Stimulated activated CD8-positive, alpha-beta memory T cell treated with anti-CD3 and anti-CD28 coated beads, Interleukin-12 subunit alpha, Interleukin-12 subunit beta, amount 100 ng/mL, for 24 hours (primary cell): ENCODE data around the gene CHCHD4.

Experiments used
- DNase-seq: peaks from one replicate; pipeline ENCODE4 v3.0.0-alpha.2; 2020; ENCODE audit errors: extremely low read depth

Gene CHCHD4

GRCh38 chr3:14150078-14150477 lies 25.4 kb upstream of the CHCHD4 start:
- no peak for DNase-seq

- no peak for DNase-seq
Measured at GRCh38 chr3:14148041-14148985, 23.6 kb upstream of the CHCHD4 start.

DNA sequence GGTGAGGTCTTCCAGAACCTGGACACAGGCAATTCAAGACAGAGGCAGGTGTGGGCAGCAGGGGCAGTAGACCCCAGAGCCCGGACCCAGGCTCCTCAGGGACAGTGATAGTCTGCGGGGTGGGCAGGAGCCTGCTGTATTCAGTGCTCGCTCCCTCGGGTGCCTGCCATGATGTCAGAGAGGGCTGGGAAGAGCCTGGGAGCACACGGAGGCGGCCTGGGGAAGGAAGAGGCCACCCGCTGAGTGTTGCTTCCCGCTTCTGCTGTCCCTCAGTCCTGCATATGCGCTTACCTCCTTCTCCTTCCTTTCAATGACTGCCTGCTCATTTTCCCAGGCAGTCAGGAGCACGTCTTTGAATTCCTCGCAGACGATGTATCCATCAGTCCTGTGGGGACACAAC lies 22.9 kb upstream of the CHCHD4 start:
- DNase-seq: no peak

DNA sequence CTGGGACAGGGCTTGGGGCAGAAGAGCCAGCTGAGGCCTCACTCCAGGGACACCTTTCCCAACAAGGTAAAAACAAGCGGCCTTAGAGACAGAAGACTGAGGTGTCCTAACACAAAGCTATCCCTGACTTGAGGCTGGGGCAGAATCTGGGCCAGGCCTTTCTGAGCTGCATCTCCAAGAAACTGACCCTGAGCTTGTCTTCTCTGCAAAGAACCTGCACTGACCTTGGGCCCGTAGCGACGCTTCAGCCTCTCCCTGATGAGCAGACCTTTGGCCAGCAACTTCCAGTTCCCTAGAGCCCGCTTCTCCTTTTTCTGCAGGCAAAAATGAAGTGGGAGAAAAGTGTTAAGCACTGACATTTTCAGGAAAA lies 22.4 kb upstream of the CHCHD4 start:
- DNase-seq: no peak

GRCh38 chr3:14146381-14147065 lies 21.9 kb upstream of the CHCHD4 start:
- DNase-seq: no peak

GRCh38 chr3:14145670-14146380 lies 21.2 kb upstream of the CHCHD4 start:
- no peak for DNase-seq

DNA sequence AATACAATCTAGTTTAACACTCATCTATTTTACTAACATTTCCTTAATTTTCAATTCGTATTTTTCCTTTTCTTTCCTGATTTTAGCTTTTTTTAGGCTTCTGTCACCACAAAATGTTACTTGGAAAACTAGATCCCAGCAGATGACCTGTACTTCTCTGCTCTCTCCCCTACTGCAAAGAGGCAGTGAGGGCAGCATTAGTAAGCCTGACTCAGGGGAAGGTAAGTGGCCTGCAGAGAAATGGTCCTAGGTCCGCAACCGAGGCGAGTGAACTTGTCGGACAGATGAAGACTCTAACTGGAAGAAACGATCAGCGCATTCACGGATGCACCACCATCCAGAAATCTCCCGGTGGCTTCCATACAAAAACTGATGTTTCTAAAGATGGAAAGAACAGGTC lies 20.6 kb upstream of the CHCHD4 start:
- no peak for DNase-seq

DNA sequence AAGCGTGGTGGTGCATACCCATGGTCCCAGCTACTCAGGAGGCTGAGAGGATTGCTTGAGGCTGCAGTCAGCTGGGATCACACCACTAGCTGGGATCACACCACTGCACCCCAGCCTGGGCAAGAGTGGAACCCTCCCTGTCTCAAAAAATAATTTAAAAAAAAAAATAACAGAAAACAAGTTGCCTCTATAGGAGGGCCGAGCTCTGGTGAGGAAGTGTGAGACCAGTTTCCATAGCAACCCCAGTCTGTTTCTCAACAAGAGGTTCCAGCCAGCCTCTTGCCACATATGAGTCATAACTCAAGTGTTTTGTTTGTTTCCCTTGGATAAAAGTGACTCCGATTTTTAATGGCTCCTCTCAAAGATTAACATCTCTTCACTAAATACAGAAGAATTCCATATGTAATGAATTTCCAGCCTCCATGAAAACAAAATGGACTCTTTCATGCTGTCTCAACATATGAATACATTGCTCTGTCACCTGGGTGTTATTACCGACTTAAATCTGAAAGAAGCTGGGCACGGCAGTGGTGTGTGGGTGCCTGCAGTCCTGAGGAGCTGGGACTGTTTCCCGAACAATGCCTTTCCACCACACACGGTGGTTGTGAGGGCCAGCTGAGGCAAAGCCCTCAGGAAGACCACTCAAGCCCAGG lies 19.9 kb upstream of the CHCHD4 start:
- peak; percentile 26 for DNase-seq

GRCh38 chr3:14143271-14144225 lies 18.9 kb upstream of the CHCHD4 start:
- DNase-seq: no peak

DNA sequence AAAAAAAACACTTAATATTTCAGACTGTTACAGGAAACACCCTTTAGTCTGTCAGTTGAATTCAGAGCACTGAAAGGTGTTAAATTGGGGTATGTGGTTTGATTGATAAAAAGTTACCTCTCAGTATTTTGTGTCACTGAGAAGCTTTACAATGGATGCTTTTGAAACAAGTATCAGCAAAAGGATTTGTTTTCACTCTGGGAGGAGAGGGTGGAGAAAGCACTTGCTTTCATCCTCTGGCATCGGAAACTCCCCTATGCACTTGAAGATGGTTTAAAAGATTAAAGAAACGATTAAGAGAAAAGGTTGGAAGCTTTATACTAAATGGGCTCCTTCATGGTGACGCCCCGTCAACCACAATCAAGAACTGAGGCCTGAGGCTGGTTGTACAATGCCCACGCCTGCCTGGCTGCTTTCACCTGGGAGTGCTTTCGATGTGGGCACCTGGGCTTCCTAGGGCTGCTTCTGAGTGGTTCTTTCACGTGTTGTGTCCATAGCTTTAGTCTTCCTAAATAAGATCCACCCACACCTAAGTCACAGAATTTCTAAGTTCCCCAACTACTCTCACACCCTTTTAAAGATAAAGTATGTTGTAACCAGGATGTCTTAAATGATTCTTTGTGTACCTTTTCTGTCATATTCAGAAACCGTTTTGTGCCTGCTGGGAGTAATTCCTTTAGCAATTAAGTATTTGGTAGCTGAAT lies 18.0 kb upstream of the CHCHD4 start:
- DNase-seq: no peak

- no peak for DNase-seq
Measured at GRCh38 chr3:14141602-14142341, 17.1 kb upstream of the CHCHD4 start.

GRCh38 chr3:14141144-14141543 lies 16.5 kb upstream of the CHCHD4 start:
- no peak for DNase-seq

DNA sequence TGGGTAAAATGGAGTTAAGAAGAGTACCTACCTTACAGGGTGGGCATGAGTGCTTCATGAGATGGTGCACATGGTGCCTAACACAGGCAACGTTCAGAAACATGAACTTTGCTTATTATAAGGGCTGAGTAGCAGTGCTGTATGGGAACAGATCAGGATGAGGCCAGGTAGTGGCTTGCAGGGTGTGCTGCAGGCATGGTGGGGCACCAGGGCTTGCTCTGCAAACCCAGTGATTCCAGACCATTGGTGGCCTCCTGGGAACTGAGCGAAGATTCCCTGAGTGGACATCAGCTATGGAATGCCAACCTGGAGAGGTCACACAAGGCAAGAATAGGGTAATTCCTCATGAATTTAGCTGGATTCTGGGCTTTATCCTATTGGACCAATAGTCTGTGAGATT lies 16.0 kb upstream of the CHCHD4 start:
- no peak for DNase-seq

- DNase-seq: no peak
Measured at GRCh38 chr3:14139771-14140170, 15.1 kb upstream of the CHCHD4 start.

DNA sequence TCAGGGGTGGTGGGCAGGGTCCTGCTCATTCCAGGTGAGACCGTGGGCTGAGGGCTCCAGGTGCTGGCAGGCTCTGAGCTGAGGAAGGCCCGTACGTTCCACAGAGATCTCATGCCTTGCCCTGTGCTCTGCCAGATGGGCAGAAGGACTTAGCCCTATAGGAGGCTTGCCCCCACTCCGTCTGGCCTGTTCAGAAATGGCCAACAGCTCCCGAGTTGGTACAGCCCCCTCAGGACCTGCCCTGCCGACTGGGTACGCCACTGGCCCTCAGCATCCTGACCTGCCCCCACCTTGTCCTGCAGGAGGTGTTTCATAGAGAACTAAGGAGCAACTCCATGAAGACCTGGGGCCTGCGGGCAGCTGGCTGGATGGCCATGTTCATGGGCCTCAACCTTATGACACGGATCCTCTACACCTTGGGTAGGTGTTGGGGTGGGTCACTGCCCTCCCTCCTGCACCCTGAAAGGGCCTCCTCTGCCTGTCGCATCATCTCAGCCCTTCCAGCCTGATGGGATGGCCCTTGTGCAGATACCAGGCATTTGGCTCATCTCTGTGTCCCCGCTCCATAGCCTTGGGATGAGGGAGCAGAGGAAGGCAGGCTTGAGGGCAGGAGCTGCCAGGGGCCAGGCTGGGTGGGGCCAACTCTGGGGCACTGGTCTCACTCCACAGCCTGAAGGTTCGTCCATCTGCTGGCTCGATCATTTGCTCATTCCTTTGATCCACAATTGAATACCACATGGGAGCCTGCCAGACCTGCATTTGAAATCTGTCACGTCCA lies 14.4 kb upstream of the CHCHD4 start:
- DNase-seq: no peak

DNA sequence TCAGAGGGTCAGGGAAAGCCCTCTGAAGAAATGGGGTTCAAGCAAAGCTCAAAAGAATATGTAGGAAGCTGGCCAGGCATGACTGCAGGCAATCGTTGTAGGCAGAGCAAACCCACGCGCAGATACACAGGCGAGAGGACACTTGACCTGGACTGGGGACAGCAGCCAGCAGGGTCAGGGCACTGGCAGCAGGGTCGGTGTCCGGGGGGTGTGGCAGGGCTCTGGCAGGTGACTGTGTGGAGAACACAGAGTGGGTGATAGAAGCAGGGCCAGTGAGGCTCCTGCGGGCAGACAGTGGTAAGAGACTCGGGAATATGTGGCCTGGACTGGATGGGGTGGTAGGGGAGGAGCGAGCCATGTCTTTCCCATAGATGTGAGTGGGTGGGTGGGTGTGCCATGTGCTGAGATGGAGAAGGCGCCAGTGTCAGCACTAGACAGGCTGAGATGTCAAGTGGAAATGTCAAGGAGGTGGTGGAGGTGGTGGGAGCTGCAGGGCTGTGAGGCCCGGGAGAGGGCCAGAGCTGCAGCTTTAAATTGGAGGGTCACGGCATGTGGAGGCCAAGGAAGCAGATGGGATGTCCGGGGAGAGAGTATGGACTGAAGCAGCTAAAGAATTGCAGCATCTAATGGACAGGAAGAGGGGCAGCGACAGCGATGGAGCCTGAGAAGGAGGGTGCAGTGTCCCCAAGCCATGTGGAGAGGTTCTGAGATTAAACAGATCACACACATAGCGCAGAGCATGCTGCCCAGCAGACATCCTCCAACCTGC lies 13.6 kb upstream of the CHCHD4 start:
- DNase-seq: no peak

- no peak for DNase-seq
Measured at GRCh38 chr3:14137445-14137844, 12.8 kb upstream of the CHCHD4 start.

GRCh38 chr3:14137004-14137403 lies 12.3 kb upstream of the CHCHD4 start:
- no peak for DNase-seq
